Measurements from ENCODE around the gene SDSL. TPM values are rescaled to one million over a fixed set of nuclear protein-coding genes. Genes with fewer than 3 reads are reported as not detected.

Gene SDSL
- total RNA-seq, 4 donors from 2014 or later, result 0.48 to 3.1 (median 1.5) TPM; not detected in 1

DNA sequence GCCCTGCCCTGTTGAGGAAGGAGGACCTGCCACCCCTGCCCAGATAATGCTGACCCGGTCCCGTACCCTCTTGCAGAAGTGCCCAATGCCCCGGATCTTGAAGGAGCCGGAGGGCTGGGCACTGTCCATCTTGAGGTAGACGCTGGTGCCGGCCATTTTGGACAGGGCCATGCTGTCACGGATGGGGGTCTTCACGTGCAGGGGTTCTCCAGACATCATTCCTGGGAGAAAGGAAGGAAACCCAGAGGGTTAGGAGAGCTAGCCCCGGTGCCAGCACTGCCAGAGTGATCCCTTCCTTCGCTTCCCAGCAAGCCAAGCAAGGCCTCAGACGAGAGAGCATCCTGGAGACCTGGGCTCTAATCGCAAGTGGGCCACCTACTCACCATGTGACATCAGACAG lies 22.7 kb upstream of the SDSL start:
- H3K36me3 ChIP-seq, result no peaks in the 10 kb centered on the region
- TF ChIP-seq, protein P1, sequence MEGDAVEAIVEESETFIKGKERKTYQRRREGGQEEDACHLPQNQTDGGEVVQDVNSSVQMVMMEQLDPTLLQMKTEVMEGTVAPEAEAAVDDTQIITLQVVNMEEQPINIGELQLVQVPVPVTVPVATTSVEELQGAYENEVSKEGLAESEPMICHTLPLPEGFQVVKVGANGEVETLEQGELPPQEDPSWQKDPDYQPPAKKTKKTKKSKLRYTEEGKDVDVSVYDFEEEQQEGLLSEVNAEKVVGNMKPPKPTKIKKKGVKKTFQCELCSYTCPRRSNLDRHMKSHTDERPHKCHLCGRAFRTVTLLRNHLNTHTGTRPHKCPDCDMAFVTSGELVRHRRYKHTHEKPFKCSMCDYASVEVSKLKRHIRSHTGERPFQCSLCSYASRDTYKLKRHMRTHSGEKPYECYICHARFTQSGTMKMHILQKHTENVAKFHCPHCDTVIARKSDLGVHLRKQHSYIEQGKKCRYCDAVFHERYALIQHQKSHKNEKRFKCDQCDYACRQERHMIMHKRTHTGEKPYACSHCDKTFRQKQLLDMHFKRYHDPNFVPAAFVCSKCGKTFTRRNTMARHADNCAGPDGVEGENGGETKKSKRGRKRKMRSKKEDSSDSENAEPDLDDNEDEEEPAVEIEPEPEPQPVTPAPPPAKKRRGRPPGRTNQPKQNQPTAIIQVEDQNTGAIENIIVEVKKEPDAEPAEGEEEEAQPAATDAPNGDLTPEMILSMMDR (IDR thresholded peaks at IDR 0.05), result no peak
- no peak for TF ChIP-seq POLR2A (IDR thresholded peaks at IDR 0.05)
- WGBS, 2 donors, result 80 to 84% methylated on average over 1 to 9 of the region's 12 CpGs
- H3K27ac ChIP-seq, result no peak overlapping the region
- DNase-seq, result no peak
- peaks cover 0 to 8% (median 6%) of the 10 kb centered on the region in 3 donors for H3K4me1 ChIP-seq
- H3K4me3 ChIP-seq, result no peak overlapping the region
- peaks cover 0 to 51% (median 0%) of the 10 kb centered on the region in 4 donors for H3K27me3 ChIP-seq
- intact Hi-C loops (cut with DNase I), result no loop called here
- no peaks in the 10 kb centered on the region for H3K9me3 ChIP-seq

DNA sequence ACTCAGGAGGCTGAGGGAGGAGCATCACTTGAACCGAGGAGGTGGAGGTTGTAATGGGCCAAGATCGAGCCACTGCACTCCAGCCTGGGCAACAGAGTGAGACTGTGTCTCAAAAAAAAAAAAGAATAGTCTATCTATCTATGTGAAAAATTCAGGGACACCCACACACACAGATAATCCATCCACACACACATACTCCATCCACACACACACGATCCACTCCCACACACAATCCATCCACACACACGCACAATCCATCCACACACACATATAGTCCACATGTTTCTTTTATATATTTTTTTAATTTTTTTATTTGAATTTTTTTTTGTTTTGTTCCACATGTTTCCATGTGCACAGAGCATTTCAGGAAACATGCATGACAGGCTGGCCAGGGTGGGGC lies 21.8 kb upstream of the SDSL start:
- Histone ChIP-seq H3K36me3 (no peaks in the 10 kb centered on the region), H3K27me3 (peaks cover 0 to 51% (median 0%) of the 10 kb centered on the region in 4 donors), H3K9me3 (no peaks in the 10 kb centered on the region), H3K4me1 (peaks cover 0 to 8% (median 6%) of the 10 kb centered on the region in 3 donors), H3K27ac (no peak overlapping the region), H3K4me3 (no peak overlapping the region)
- intact Hi-C loops (cut with DNase I), result no loop called here
- no peak for TF ChIP-seq POLR2A (IDR thresholded peaks at IDR 0.05)
- TF ChIP-seq, protein P1 (IDR thresholded peaks at IDR 0.05), result no peak
- 73 to 79% methylated on average over 4 of the region's 4 CpGs for WGBS, 2 donors
- no peak for DNase-seq

DNA sequence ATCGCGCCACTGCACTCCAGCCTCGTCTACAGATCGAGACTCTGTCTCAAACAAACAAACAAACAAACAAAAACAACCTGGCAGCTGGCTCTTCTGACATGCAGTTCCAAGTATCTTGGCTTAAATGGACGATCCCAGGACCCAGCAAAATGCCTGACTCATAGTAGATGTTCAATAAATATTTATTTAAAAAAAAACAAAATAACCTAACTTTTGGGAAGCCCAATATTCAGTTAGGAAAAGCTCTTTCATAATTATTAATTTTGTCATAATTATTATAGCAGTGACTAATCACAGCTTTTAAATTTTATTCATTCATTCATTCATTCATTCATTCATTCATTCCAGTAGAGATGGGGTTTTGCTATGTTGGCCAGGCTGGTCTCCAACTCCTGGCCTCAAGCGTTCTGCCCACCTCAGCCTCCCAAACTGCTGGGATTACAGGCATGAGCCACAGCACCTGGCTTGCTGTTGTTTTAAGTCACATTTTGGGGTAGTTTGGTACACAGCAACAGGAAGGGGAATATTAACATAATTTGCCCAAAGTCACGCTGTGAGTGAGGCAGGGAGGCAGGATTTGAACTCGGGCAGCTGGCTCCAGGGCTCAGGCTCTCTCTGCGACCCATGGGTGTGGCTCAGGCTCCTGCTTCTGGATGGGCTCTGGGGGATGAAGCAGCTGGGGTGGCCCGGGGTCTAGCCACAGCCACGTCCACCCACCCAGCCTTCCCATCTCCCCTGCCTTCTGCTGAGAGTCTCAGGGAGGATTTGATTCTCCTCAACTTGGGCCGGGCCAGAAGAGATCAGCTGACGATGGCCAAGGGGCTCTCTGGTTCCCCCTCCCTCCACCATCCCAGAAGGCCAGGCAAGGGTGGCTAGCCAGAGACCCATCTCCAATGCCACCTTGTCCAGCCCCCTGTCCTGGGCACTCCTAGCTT lies 20.8 kb upstream of the SDSL start:
- peaks cover 0 to 51% (median 0%) of the 10 kb centered on the region in 4 donors for H3K27me3 ChIP-seq
- no peak overlapping the region for H3K27ac ChIP-seq
- TF ChIP-seq, protein P1 (IDR thresholded peaks at IDR 0.05), result no peak
- no peak for TF ChIP-seq POLR2A (IDR thresholded peaks at IDR 0.05)
- H3K4me1 ChIP-seq, result peaks cover 0 to 8% (median 6%) of the 10 kb centered on the region in 3 donors
- no peaks in the 10 kb centered on the region for H3K9me3 ChIP-seq
- no peak for DNase-seq
- no peaks in the 10 kb centered on the region for H3K36me3 ChIP-seq
- intact Hi-C loops (cut with DNase I), result no loop called here
- H3K4me3 ChIP-seq, result no peak overlapping the region
- WGBS, 2 donors, result 62 to 77% methylated on average over 9 of the region's 13 CpGs

DNA sequence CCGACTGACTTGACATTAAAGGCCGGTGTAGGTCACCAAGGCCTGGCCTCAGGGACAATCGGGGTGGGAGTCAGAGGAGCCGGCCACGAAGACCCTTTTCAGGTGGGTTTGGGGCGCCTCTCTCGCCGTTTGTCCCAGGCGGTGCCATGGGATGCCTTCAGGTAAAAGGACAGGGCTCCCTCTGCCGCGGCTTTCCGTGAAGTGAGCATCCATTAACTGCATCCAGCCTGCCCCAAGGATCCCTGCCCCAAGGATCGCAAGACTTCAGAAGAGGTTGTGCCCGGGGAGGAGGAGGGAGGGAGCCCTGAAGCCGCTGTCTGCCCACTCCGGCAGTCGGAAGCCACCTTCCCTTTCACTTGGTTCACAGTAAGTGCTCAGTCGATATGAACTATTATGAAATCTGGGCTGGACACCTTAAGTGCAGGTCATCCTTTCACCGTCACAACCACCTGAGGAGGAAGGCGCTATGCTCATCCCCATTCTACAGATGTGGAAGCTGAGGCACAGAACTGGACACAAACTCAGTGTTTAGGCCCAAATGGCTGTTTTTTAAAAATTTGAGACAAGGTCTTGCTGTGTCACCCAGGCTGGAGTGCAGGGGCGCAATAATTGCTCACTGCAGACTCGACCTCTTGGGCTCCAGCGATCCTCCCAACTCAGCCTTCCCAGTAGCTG lies 19.5 kb upstream of the SDSL start:
- H3K9me3 ChIP-seq, result no peaks in the 10 kb centered on the region
- H3K36me3 ChIP-seq, result no peaks in the 10 kb centered on the region
- H3K4me1 ChIP-seq, result peaks cover 0 to 8% (median 6%) of the 10 kb centered on the region in 3 donors
- TF ChIP-seq POLR2A (IDR thresholded peaks at IDR 0.05), result no peak
- TF ChIP-seq, protein P1 (IDR thresholded peaks at IDR 0.05), result no peak
- no peak for DNase-seq
- peaks cover 0 to 41% (median 0%) of the 10 kb centered on the region in 4 donors for H3K27me3 ChIP-seq
- H3K27ac ChIP-seq, result no peak overlapping the region
- 89 to 94% methylated on average over 5 to 15 of the region's 23 CpGs for WGBS, 2 donors
- H3K4me3 ChIP-seq, result no peak overlapping the region
- intact Hi-C loops (cut with DNase I), result no loop called here

Measured in esophagus squamous epithelium (tissue), 5 donors.